ENCODE data around the gene POLR2J. TPM values are rescaled to one million over a fixed set of nuclear protein-coding genes. Genes with fewer than 3 reads are reported as not detected.
A peak's percentile ranks its signal among the peaks of the same experiment; 100 is the strongest.

The POLR2J gene
- total and polyA plus RNA-seq, 2 experiments from 2014 or later: 32.2 to 167 TPM

DNA sequence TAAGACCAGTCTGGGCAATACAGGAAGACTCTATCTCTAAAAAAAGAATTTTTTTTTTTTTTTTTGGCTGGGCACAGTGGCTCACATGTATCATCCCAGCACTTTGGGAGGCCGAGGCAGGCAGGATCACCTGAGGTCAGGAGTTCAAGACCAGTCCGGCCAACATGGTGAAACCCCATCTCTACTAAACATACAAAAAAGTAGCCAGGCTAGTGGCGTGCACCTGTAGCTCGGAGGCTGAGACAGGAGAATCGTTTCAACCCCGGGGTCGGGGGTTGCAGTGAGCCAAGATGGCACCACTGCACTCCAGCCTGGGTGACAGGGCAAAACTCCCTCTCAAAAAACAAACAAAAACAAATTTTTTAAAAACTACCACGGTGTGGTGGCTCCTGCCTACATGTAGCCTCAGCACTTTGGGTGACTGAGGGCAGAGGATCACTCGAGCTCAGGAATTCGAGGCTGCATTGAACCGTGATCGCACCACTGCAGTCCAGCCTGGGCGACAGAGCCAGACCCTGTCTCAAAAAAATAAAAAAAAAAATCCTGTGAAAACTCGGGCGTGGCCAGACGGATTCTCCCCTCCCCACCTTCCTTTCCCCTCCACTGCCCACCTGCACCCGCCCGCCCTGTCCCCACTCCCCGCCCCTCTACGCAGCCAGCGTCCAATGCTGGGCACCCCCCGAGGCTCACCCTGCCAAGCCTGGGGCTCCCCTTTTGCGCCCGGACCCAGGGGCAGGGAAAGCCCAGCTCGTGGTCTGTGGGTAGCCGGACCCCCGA lies 46.1 kb downstream of the POLR2J start (continued):
- TF ChIP-seq, protein P1, sequence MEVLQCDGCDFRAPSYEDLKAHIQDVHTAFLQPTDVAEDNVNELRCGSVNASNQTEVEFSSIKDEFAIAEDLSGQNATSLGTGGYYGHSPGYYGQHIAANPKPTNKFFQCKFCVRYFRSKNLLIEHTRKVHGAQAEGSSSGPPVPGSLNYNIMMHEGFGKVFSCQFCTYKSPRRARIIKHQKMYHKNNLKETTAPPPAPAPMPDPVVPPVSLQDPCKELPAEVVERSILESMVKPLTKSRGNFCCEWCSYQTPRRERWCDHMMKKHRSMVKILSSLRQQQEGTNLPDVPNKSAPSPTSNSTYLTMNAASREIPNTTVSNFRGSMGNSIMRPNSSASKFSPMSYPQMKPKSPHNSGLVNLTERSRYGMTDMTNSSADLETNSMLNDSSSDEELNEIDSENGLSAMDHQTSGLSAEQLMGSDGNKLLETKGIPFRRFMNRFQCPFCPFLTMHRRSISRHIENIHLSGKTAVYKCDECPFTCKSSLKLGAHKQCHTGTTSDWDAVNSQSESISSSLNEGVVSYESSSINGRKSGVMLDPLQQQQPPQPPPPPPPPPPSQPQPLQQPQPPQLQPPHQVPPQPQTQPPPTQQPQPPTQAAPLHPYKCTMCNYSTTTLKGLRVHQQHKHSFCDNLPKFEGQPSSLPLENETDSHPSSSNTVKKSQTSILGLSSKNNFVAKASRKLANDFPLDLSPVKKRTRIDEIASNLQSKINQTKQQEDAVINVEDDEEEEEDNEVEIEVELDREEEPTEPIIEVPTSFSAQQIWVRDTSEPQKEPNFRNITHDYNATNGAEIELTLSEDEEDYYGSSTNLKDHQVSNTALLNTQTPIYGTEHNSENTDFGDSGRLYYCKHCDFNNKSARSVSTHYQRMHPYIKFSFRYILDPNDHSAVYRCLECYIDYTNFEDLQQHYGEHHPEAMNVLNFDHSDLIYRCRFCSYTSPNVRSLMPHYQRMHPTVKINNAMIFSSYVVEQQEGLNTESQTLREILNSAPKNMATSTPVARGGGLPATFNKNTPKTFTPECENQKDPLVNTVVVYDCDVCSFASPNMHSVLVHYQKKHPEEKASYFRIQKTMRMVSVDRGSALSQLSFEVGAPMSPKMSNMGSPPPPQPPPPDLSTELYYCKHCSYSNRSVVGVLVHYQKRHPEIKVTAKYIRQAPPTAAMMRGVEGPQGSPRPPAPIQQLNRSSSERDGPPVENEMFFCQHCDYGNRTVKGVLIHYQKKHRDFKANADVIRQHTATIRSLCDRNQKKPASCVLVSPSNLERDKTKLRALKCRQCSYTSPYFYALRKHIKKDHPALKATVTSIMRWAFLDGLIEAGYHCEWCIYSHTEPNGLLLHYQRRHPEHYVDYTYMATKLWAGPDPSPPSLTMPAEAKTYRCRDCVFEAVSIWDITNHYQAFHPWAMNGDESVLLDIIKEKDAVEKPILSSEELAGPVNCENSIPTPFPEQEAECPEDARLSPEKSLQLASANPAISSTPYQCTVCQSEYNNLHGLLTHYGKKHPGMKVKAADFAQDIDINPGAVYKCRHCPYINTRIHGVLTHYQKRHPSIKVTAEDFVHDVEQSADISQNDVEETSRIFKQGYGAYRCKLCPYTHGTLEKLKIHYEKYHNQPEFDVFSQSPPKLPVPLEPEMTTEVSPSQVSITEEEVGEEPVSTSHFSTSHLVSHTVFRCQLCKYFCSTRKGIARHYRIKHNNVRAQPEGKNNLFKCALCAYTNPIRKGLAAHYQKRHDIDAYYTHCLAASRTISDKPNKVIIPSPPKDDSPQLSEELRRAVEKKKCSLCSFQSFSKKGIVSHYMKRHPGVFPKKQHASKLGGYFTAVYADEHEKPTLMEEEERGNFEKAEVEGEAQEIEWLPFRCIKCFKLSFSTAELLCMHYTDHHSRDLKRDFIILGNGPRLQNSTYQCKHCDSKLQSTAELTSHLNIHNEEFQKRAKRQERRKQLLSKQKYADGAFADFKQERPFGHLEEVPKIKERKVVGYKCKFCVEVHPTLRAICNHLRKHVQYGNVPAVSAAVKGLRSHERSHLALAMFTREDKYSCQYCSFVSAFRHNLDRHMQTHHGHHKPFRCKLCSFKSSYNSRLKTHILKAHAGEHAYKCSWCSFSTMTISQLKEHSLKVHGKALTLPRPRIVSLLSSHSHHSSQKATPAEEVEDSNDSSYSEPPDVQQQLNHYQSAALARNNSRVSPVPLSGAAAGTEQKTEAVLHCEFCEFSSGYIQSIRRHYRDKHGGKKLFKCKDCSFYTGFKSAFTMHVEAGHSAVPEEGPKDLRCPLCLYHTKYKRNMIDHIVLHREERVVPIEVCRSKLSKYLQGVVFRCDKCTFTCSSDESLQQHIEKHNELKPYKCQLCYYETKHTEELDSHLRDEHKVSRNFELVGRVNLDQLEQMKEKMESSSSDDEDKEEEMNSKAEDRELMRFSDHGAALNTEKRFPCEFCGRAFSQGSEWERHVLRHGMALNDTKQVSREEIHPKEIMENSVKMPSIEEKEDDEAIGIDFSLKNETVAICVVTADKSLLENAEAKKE (CRISPR knock-in tag; IDR thresholded peaks at IDR 0.05): no peak
- no peak for TF ChIP-seq NANOG (IDR thresholded peaks at IDR 0.05; ENCODE audit: borderline replicate concordance)
- TF ChIP-seq CREB1 (CRISPR knock-in tag; IDR thresholded peaks at IDR 0.05; ENCODE audit: low read depth): no peak

DNA sequence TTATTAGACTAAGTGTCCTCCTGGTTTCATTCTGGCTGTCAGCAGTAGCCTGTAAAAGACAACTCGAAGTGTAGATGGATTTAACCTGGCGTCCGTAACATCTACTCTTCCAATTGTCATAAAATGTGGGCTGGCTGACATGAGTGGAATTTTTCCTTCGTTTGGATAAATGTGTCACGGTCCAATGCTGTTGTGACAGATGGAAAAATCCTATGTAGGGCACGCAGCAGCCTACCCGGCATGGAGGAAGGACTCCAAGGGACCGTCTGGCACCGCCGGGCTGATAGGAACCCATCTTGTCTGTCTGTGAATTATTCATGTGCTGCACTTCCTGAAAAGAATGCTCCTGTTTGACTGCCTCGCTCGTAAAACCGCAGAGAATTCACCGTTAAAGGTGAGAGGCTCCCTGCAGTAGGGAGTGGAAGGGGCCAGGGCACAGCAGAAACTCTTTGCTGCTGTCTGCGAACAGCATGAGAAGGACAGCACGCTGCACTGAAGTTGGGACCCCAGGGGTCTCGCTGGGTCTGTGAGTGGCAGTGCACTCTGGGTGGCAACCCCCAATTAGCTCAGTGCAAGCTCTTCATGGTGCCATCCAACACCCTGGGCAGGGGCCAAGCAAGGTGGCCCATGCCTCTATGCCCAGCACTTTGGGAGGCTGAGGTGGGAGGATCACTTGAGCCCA lies 47.0 kb downstream of the POLR2J start:
- peak overlapping the region; percentile 77 for H3K4me3 Mint-ChIP-seq
- TF ChIP-seq, protein P1 (CRISPR knock-in tag; IDR thresholded peaks at IDR 0.05): no peak
- TF ChIP-seq CREB1 (CRISPR knock-in tag; IDR thresholded peaks at IDR 0.05; ENCODE audit: low read depth) (no peak), JUNB (IDR thresholded peaks at IDR 0.05; ENCODE audit: unreplicated experiment) (no peak), ZNF331 (CRISPR knock-in tag; IDR thresholded peaks at IDR 0.05; ENCODE audit: low read depth) (no peak)
- TF ChIP-seq, protein P2, sequence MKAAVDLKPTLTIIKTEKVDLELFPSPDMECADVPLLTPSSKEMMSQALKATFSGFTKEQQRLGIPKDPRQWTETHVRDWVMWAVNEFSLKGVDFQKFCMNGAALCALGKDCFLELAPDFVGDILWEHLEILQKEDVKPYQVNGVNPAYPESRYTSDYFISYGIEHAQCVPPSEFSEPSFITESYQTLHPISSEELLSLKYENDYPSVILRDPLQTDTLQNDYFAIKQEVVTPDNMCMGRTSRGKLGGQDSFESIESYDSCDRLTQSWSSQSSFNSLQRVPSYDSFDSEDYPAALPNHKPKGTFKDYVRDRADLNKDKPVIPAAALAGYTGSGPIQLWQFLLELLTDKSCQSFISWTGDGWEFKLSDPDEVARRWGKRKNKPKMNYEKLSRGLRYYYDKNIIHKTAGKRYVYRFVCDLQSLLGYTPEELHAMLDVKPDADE (IDR thresholded peaks at IDR 0.05): no peak

More for the DNA sequence above, 47.0 kb downstream of the POLR2J start:
- no peaks in the 10 kb centered on the region for H3K9me3 Mint-ChIP-seq
- H3K27ac Mint-ChIP-seq: no peak overlapping the region
- no peak overlapping the region for H3K4me3 ChIP-seq
- no peak for ATAC-seq
- DNase-seq (ENCODE audit: low spot score): no peak
- H2AFZ ChIP-seq: no peak overlapping the region
- no peaks in the 10 kb centered on the region; the same call in 1 of the 2 replicates for H3F3A ChIP-seq (replicated peaks; ENCODE audit: low read depth)
- no peaks in the 10 kb centered on the region for H3K27me3 ChIP-seq (ENCODE audit: insufficient read depth)
- peaks cover 29% of the 10 kb centered on the region for H3K4me1 Mint-ChIP-seq
- H3K27ac ChIP-seq (ENCODE audit: low read depth): peak overlapping the region; percentile 61; the same call in 1 of the 2 replicates
- H3K36me3 ChIP-seq (ENCODE audit: insufficient read depth): no peaks in the 10 kb centered on the region
- peaks cover 26% of the 10 kb centered on the region for H3K4me1 ChIP-seq (ENCODE audit: insufficient read depth)
- no peaks in the 10 kb centered on the region for H4K20me1 ChIP-seq (replicated peaks; ENCODE audit: insufficient read depth)
- H3K79me2 ChIP-seq (replicated peaks; ENCODE audit: insufficient read depth): 0 out of 2 replicates have a peak, but pooled peaks cover 7% of the 10 kb centered on the region
- H3K4me2 ChIP-seq: peak overlapping the region; percentile 55
- peaks cover 18% of the 10 kb centered on the region for H3K27me3 Mint-ChIP-seq (ENCODE audit: insufficient read depth, low read depth, poor library complexity)
- no peaks in the 10 kb centered on the region for H3K9me2 ChIP-seq (ENCODE audit: insufficient read depth)
- H3K36me3 Mint-ChIP-seq (ENCODE audit: low read depth): peaks cover 4% of the 10 kb centered on the region
